GM19239 (cell line): Measurements from ENCODE around the gene MARVELD1.

ENCODE experiments used
- DNase-seq: peaks from one replicate; pipeline ENCODE4 v3.0.0; 2011; ENCODE audit warnings: low spot score; ENCODE audit not compliant: insufficient read length
- FAIRE-seq: peaks from 2 replicates; lab custom pipeline; 2011; peaks lifted over from hg19 to GRCh38; lab: Jason Lieb, UNC

Gene MARVELD1

GRCh38 chr10:97718659-97719142 lies 5.2 kb downstream of the MARVELD1 start:
- DNase-seq: no peak

GRCh38 chr10:97719602-97720001 lies 6.1 kb downstream of the MARVELD1 start:
- no peak for DNase-seq
- no peak for FAIRE-seq

More at GRCh38 chr10:97718659-97719142, 5.2 kb downstream of the MARVELD1 start:
- no peak for FAIRE-seq

GRCh38 chr10:97721871-97722780 lies 8.6 kb downstream of the MARVELD1 start:
- DNase-seq (no peak), FAIRE-seq (no peak)

- FAIRE-seq (no peak), DNase-seq (no peak)
Measured at GRCh38 chr10:97723001-97723400, 9.5 kb downstream of the MARVELD1 start.

- no peak for FAIRE-seq
- no peak for DNase-seq
Measured at GRCh38 chr10:97724341-97724941, 10.9 kb downstream of the MARVELD1 start.

- no peak for FAIRE-seq
Measured at GRCh38 chr10:97726636-97727178, 13.2 kb downstream of the MARVELD1 start.

GRCh38 chr10:97729014-97729413 lies 15.5 kb downstream of the MARVELD1 start:
- FAIRE-seq: no peak
- no peak for DNase-seq

More at GRCh38 chr10:97726636-97727178, 13.2 kb downstream of the MARVELD1 start:
- no peak for DNase-seq

- peak; percentile 86 for FAIRE-seq
- no peak for DNase-seq
Measured at GRCh38 chr10:97731346-97732051, 18.0 kb downstream of the MARVELD1 start.

GRCh38 chr10:97732052-97732359 lies 18.5 kb downstream of the MARVELD1 start:
- DNase-seq: no peak
- no peak for FAIRE-seq

- no peak for DNase-seq
- FAIRE-seq: no peak
Measured at GRCh38 chr10:97733256-97733655, 19.7 kb downstream of the MARVELD1 start.

GRCh38 chr10:97734021-97734420 lies 20.5 kb downstream of the MARVELD1 start:
- no peak for FAIRE-seq

GRCh38 chr10:97736403-97736901 lies 22.9 kb downstream of the MARVELD1 start:
- FAIRE-seq (no peak), DNase-seq (no peak)

More at GRCh38 chr10:97734021-97734420, 20.5 kb downstream of the MARVELD1 start:
- no peak for DNase-seq

- FAIRE-seq: peak; percentile 89
- peak; percentile 90 for DNase-seq
Measured at GRCh38 chr10:97736902-97737769, 23.6 kb downstream of the MARVELD1 start, which contains the start of gene ZFYVE27. Gene ZFYVE27, plus strand, starts transcription at chr10:97737128. Its CDS starts 1,350 bp downstream, at chr10:97738478.

- FAIRE-seq (no peak), DNase-seq (no peak)
Measured at GRCh38 chr10:97737770-97738265, 24.3 kb downstream of the MARVELD1 start.

- DNase-seq (no peak), FAIRE-seq (no peak)
Measured at GRCh38 chr10:97738616-97739015, 25.1 kb downstream of the MARVELD1 start.

GRCh38 chr10:97740613-97741012 lies 27.1 kb downstream of the MARVELD1 start:
- FAIRE-seq (no peak), DNase-seq (no peak)

GRCh38 chr10:97743169-97743943 lies 29.8 kb downstream of the MARVELD1 start:
- FAIRE-seq (no peak), DNase-seq (no peak)

- FAIRE-seq: no peak
Measured at GRCh38 chr10:97744405-97745035, 31.0 kb downstream of the MARVELD1 start.

More at GRCh38 chr10:97744405-97745035, 31.0 kb downstream of the MARVELD1 start:
- DNase-seq: no peak
